Measurements from ENCODE around the gene BRI3BP.

Gene BRI3BP

DNA sequence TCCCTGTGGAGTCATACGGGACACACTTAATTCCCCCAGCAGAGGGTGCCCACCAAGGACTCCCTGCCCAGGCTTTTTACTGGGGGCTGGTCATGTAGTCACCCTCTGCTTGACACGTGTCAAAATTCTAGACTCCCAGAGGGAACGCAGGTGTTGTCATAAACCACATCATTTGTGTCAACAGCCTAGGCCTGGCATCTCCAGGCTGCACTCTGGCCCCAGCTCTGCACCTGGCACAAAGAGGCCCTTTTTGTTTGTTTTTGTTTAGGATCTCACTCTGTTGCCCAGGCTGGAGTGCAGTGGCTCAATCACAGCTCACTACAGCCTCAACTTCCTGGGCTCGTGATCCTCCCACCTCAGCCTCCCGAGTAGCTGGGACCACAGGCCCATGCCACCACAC is 21.1 kb downstream of the BRI3BP start:
- no peak for TF ChIP-seq CTCF (IDR thresholded peaks at IDR 0.05; ENCODE audit: low read depth, low read length, missing control alignments)
- in situ Hi-C loops (cut with HindIII; ENCODE audit: low sequenced_read_pairs), result no loop called here
- no peak for DNase-seq (ENCODE audit: low read depth)

DNA sequence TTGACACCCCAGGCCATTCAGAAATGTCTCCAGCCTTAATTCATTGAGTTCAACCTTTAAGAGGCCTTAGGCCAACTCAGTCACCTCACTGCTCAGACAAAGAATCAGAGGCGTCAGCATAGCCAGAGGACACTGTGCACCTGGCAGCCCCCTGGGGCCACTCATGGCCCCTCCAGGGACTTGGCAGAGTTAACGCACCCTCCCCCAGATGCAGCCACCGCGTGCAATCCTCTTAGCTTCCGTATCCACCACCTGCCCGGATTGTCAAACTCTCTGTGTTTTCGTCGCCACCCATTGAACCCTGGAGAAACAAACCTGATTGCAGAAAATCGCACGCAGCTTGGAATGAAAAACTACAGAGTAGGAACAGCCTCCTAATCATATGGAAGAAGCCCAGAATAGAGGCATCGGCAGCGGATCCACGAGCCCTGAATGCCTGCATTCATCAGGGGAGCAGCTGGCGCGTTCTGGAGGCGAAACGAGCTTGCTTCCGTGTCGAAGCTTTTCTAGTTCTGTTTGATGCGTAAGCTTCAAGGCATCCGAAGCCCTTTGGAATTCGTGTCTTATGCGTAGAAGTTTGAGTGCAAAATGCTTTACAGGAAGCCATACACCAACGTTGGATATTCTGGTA is 22.4 kb downstream of the BRI3BP start:
- no peak for TF ChIP-seq CTCF (IDR thresholded peaks at IDR 0.05; ENCODE audit: low read depth, low read length, missing control alignments)
- H3K4me3 ChIP-seq (ENCODE audit: low read depth, low read length), result no peak overlapping the region
- in situ Hi-C loops (cut with HindIII; ENCODE audit: low sequenced_read_pairs), result no loop called here
- no peak for DNase-seq (ENCODE audit: low read depth)

More for the DNA sequence above, 21.1 kb downstream of the BRI3BP start:
- H3K4me3 ChIP-seq (ENCODE audit: low read depth, low read length), result no peak overlapping the region

GRCh38 chr12:125017801-125018200 is 24.4 kb downstream of the BRI3BP start:
- no peak for DNase-seq (ENCODE audit: low read depth)

DNA sequence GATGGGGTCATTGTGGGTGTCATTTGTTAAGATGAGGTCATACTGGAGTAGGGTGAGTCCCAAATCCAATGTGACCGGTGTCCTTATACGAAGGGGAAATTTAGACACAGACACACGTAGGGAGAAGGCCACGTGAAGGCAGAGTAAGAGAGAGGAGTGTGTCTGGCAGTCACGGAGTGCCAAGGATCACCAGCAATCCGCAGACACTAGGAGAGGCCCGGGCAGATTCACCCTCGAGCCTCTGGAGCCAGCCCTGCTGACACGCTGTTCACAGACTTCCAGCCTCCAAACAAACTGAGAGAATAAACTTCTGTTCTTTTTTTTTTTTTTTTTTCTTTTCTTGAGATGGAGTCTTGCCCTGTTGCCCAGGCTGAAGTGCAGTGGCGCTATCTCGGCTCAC is 24.9 kb downstream of the BRI3BP start:
- in situ Hi-C loops (cut with HindIII; ENCODE audit: low sequenced_read_pairs), result no loop called here
- DNase-seq (ENCODE audit: low read depth), result no peak
- no peak overlapping the region for H3K4me3 ChIP-seq (ENCODE audit: low read depth, low read length)
- no peak for TF ChIP-seq CTCF (IDR thresholded peaks at IDR 0.05; ENCODE audit: low read depth, low read length, missing control alignments)

More at GRCh38 chr12:125017801-125018200, 24.4 kb downstream of the BRI3BP start:
- no peak overlapping the region for H3K4me3 ChIP-seq (ENCODE audit: low read depth, low read length)
- in situ Hi-C loops (cut with HindIII; ENCODE audit: low sequenced_read_pairs), result no loop called here
- no peak for TF ChIP-seq CTCF (IDR thresholded peaks at IDR 0.05; ENCODE audit: low read depth, low read length, missing control alignments)

DNA sequence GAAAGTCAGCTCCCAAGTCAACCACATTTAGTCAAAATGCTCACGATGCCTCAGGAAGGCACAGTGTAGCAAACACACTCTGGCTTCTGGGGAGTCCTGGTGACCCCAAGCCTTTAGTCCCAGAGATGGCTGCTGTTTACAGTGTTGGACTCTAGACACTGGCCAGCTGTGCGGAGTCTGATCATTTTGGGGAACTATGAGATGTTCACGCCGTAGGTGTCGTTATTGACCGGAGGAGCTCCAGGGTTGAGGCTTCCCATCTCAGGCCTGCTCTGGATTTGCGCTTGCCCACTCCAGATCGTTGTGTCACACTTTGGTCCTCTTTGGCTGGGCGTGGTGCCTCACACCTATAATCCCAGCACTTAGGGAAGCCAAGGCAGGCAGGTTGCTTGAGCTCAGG is 27.7 kb downstream of the BRI3BP start:
- no peak for TF ChIP-seq CTCF (IDR thresholded peaks at IDR 0.05; ENCODE audit: low read depth, low read length, missing control alignments)

GRCh38 chr12:125021771-125022170 is 28.3 kb downstream of the BRI3BP start:
- no peak for TF ChIP-seq CTCF (IDR thresholded peaks at IDR 0.05; ENCODE audit: low read depth, low read length, missing control alignments)
- DNase-seq (ENCODE audit: low read depth), result no peak
- in situ Hi-C loops (cut with HindIII; ENCODE audit: low sequenced_read_pairs), result no loop called here
- H3K4me3 ChIP-seq (ENCODE audit: low read depth, low read length), result no peak overlapping the region

More for the DNA sequence above, 27.7 kb downstream of the BRI3BP start:
- in situ Hi-C loops (cut with HindIII; ENCODE audit: low sequenced_read_pairs), result no loop called here
- H3K4me3 ChIP-seq (ENCODE audit: low read depth, low read length), result no peak overlapping the region
- no peak for DNase-seq (ENCODE audit: low read depth)

Data from astrocyte of the cerebellum (primary cell).